ENCODE data around the gene BRICD5.

BRICD5 gene

GRCh38 chr16:2181952-2182351 is 28.7 kb downstream of the BRICD5 start:
- peaks cover 16 to 23% (median 16%) of the 10 kb centered on the region in 11 experiments for H3K36me3 ChIP-seq
- peak overlapping the region in 6 of 11 experiments; percentile 39 to 60 (median 48); a peak in 7 of 22 replicates for H3K27ac ChIP-seq
- peaks cover 0 to 87% (median 37%) of the 10 kb centered on the region in 11 experiments; a peak in 16 of 22 replicates for H4K20me1 ChIP-seq
- H3K4me3 ChIP-seq, result no peak overlapping the region
- TF ChIP-seq Cebpa-rat (IDR thresholded peaks at IDR 0.05), result no peak
- H3K4me2 ChIP-seq, result peak overlapping the region in 10 of 11 experiments; percentile 8 to 93 (median 84); a peak in 18 of 22 replicates
- peaks cover 0 to 14% (median 6%) of the 10 kb centered on the region in 11 experiments; a peak in 11 of 22 replicates for H3K9me3 ChIP-seq (replicated peaks in 1 of 11)
- no peaks in the 10 kb centered on the region; a peak in 1 of 22 replicates for H3K27me3 ChIP-seq
- peak overlapping the region in 6 of 11 experiments; percentile 22 to 61 (median 40); a peak in 7 of 22 replicates for H3K9ac ChIP-seq
- H3K4me1 ChIP-seq, result peaks cover 19 to 53% (median 40%) of the 10 kb centered on the region in 10 experiments; a peak in 19 of 20 replicates

- Histone ChIP-seq H3K9ac (peak overlapping the region in 3 of 11 experiments; percentile 39 to 51 (median 42); a peak in 4 of 22 replicates), H3K27me3 (no peaks in the 10 kb centered on the region; a peak in 1 of 22 replicates), H3K36me3 (peaks cover 22 to 29% (median 23%) of the 10 kb centered on the region in 11 experiments), H3K4me2 (peak overlapping the region in 9 of 11 experiments; percentile 8 to 93 (median 86); a peak in 18 of 22 replicates), H3K4me3 (no peak overlapping the region), H3K4me1 (peaks cover 19 to 53% (median 40%) of the 10 kb centered on the region in 10 experiments; a peak in 19 of 20 replicates), H4K20me1 (peaks cover 0 to 92% (median 39%) of the 10 kb centered on the region in 11 experiments; a peak in 16 of 22 replicates), H3K27ac (peak overlapping the region in 3 of 11 experiments; percentile 45 to 60 (median 59); a peak in 2 of 22 replicates), H3K9me3 (replicated peaks in 1 of 11) (peaks cover 0 to 14% (median 6%) of the 10 kb centered on the region in 11 experiments; a peak in 11 of 22 replicates)
- TF ChIP-seq Cebpa-rat (IDR thresholded peaks at IDR 0.05), result no peak
Measured at GRCh38 chr16:2180962-2181923, 29.4 kb downstream of the BRICD5 start.

GRCh38 chr16:2180461-2180860 is 30.2 kb downstream of the BRICD5 start:
- TF ChIP-seq Cebpa-rat (IDR thresholded peaks at IDR 0.05), result no peak
- Histone ChIP-seq H3K4me1 (peaks cover 19 to 51% (median 39%) of the 10 kb centered on the region in 10 experiments; a peak in 19 of 20 replicates), H3K9ac (no peak overlapping the region), H3K27me3 (no peaks in the 10 kb centered on the region; a peak in 1 of 22 replicates), H3K9me3 (replicated peaks in 1 of 11) (peaks cover 0 to 14% (median 6%) of the 10 kb centered on the region in 11 experiments; a peak in 11 of 22 replicates), H3K36me3 (peaks cover 30 to 37% (median 30%) of the 10 kb centered on the region in 11 experiments), H3K4me2 (no peak overlapping the region), H3K4me3 (no peak overlapping the region), H4K20me1 (peaks cover 0 to 92% (median 46%) of the 10 kb centered on the region in 11 experiments; a peak in 16 of 22 replicates), H3K27ac (no peak overlapping the region)

- peaks cover 19 to 44% (median 34%) of the 10 kb centered on the region in 10 experiments; a peak in 19 of 20 replicates for H3K4me1 ChIP-seq
- H3K4me2 ChIP-seq, result no peak overlapping the region
- H3K9me3 ChIP-seq (replicated peaks in 1 of 11), result peaks cover 0 to 14% (median 6%) of the 10 kb centered on the region in 11 experiments; a peak in 11 of 22 replicates
- H3K36me3 ChIP-seq, result peaks cover 38 to 46% (median 39%) of the 10 kb centered on the region in 11 experiments
- no peak overlapping the region for H3K4me3 ChIP-seq
- TF ChIP-seq Cebpa-rat (IDR thresholded peaks at IDR 0.05), result no peak
- peaks cover 0 to 92% (median 51%) of the 10 kb centered on the region in 11 experiments; a peak in 17 of 22 replicates for H4K20me1 ChIP-seq
- H3K27ac ChIP-seq, result no peak overlapping the region
- H3K27me3 ChIP-seq, result no peaks in the 10 kb centered on the region; a peak in 1 of 22 replicates
- no peak overlapping the region for H3K9ac ChIP-seq
Measured at GRCh38 chr16:2179576-2179975, 31.1 kb downstream of the BRICD5 start.

GRCh38 chr16:2179107-2179501 is 31.6 kb downstream of the BRICD5 start:
- TF ChIP-seq Cebpa-rat (IDR thresholded peaks at IDR 0.05), result no peak
- Histone ChIP-seq H3K36me3 (peaks cover 43 to 50% (median 44%) of the 10 kb centered on the region in 11 experiments), H3K4me3 (no peak overlapping the region), H3K27me3 (no peaks in the 10 kb centered on the region; a peak in 1 of 22 replicates), H3K9me3 (replicated peaks in 1 of 11) (peaks cover 0 to 14% (median 6%) of the 10 kb centered on the region in 11 experiments; a peak in 11 of 22 replicates), H3K9ac (no peak overlapping the region), H3K27ac (no peak overlapping the region), H3K4me1 (peaks cover 19 to 39% (median 30%) of the 10 kb centered on the region in 10 experiments; a peak in 19 of 20 replicates), H4K20me1 (peaks cover 0 to 92% (median 51%) of the 10 kb centered on the region in 11 experiments; a peak in 17 of 22 replicates), H3K4me2 (no peak overlapping the region)

GRCh38 chr16:2178321-2179106 is 32.1 kb downstream of the BRICD5 start:
- H3K36me3 ChIP-seq, result peaks cover 48 to 55% (median 48%) of the 10 kb centered on the region in 11 experiments
- H3K4me2 ChIP-seq, result no peak overlapping the region
- H3K4me1 ChIP-seq, result peaks cover 14 to 33% (median 24%) of the 10 kb centered on the region in 10 experiments; a peak in 19 of 20 replicates

GRCh38 chr16:2177561-2177960 is 33.1 kb downstream of the BRICD5 start:
- no peak overlapping the region for H3K4me2 ChIP-seq
- H3K27ac ChIP-seq, result no peak overlapping the region
- no peaks in the 10 kb centered on the region for H3K27me3 ChIP-seq
- H3K4me1 ChIP-seq, result peaks cover 6 to 24% (median 14%) of the 10 kb centered on the region in 10 experiments; a peak in 17 of 20 replicates
- peaks cover 56 to 65% (median 58%) of the 10 kb centered on the region in 11 experiments for H3K36me3 ChIP-seq
- H3K4me3 ChIP-seq, result no peak overlapping the region
- no peak overlapping the region for H3K9ac ChIP-seq
- TF ChIP-seq Cebpa-rat (IDR thresholded peaks at IDR 0.05), result no peak
- H4K20me1 ChIP-seq, result peaks cover 0 to 88% (median 38%) of the 10 kb centered on the region in 11 experiments; a peak in 16 of 22 replicates
- H3K9me3 ChIP-seq (replicated peaks in 1 of 11), result peaks cover 0 to 14% (median 6%) of the 10 kb centered on the region in 11 experiments; a peak in 11 of 22 replicates

More at GRCh38 chr16:2178321-2179106, 32.1 kb downstream of the BRICD5 start:
- Histone ChIP-seq H3K9me3 (replicated peaks in 1 of 11) (peaks cover 0 to 14% (median 6%) of the 10 kb centered on the region in 11 experiments; a peak in 11 of 22 replicates), H3K27ac (no peak overlapping the region), H3K27me3 (no peaks in the 10 kb centered on the region; a peak in 1 of 22 replicates), H3K9ac (no peak overlapping the region), H4K20me1 (peaks cover 0 to 89% (median 47%) of the 10 kb centered on the region in 11 experiments; a peak in 17 of 22 replicates), H3K4me3 (no peak overlapping the region)
- TF ChIP-seq Cebpa-rat (IDR thresholded peaks at IDR 0.05), result no peak

GRCh38 chr16:2177101-2177500 is 33.6 kb downstream of the BRICD5 start:
- H3K4me1 ChIP-seq, result peaks cover 2 to 19% (median 9%) of the 10 kb centered on the region in 10 experiments; a peak in 16 of 20 replicates
- peaks cover 58 to 67% (median 60%) of the 10 kb centered on the region in 11 experiments for H3K36me3 ChIP-seq
- no peak overlapping the region for H3K27ac ChIP-seq
- peaks cover 0 to 85% (median 33%) of the 10 kb centered on the region in 11 experiments; a peak in 16 of 22 replicates for H4K20me1 ChIP-seq
- TF ChIP-seq Cebpa-rat (IDR thresholded peaks at IDR 0.05), result no peak
- no peak overlapping the region for H3K4me3 ChIP-seq
- H3K27me3 ChIP-seq, result no peaks in the 10 kb centered on the region
- no peak overlapping the region for H3K4me2 ChIP-seq
- peaks cover 0 to 14% (median 6%) of the 10 kb centered on the region in 11 experiments; a peak in 11 of 22 replicates for H3K9me3 ChIP-seq (replicated peaks in 1 of 11)
- no peak overlapping the region for H3K9ac ChIP-seq

All from BLaER1 treated with 17β-estradiol and CSF1 and Interleukin-3, amounts not matched to agents 10 nM and 100 nM (cell line).